GM23338 (cell line): ENCODE data around the gene ADGRG1. TPM values are rescaled to one million over a fixed set of nuclear protein-coding genes. Genes with fewer than 3 reads are reported as not detected.

Source experiments
- ATAC-seq: fragments of 200-7000 bp; cut with Tn5 transposase; 3 replicates; pipeline ENCODE4 v1.9.1; 2020
- DNase-seq: peaks from one replicate; pipeline ENCODE4 v3.0.0-alpha.2; 2015; ENCODE audit warnings: low spot score
- H2AFZ ChIP-seq: fragments of 200-600 bp; sonication (generic); 2 replicates; pipeline ENCODE4 v1.8.0; 2016; ENCODE audit warnings: antibody characterized with exemption, mild to moderate bottlenecking, moderate library complexity
- H3F3A ChIP-seq: fragments of 200-600 bp; sonication (generic); replicated peaks from 2 replicates; pipeline ENCODE4 v1.8.0; 2017; ENCODE audit warnings: antibody characterized with exemption, mixed run types, low read depth
- H3K27ac ChIP-seq: fragments of 200-600 bp; sonication (generic); 2 replicates; pipeline ENCODE4 v1.6.1; 2016; ENCODE audit warnings: low read depth
- H3K27me3 ChIP-seq: fragments of 200-600 bp; sonication (generic); 2 replicates; pipeline ENCODE4 v1.8.0; 2016; ENCODE audit warnings: mild to moderate bottlenecking, mixed run types, moderate library complexity; ENCODE audit not compliant: insufficient read depth
- H3K36me3 ChIP-seq: fragments of 200-600 bp; sonication (generic); 2 replicates; pipeline ENCODE4 v1.8.0; 2016; ENCODE audit warnings: mild to moderate bottlenecking; ENCODE audit not compliant: insufficient read depth
- H3K4me1 ChIP-seq: fragments of 200-600 bp; sonication (generic); 2 replicates; pipeline ENCODE4 v1.8.0; 2016; ENCODE audit warnings: mild to moderate bottlenecking, moderate library complexity; ENCODE audit not compliant: insufficient read depth
- H3K4me2 ChIP-seq: fragments of 200-600 bp; sonication (generic); 2 replicates; pipeline ENCODE4 v1.7.1; 2017; ENCODE audit warnings: mixed run types
- H3K4me3 ChIP-seq: fragments of 200-600 bp; sonication (generic); 2 replicates; pipeline ENCODE4 v1.6.1; 2016; ENCODE audit warnings: mixed run types
- H3K79me2 ChIP-seq: fragments of 200-600 bp; sonication (generic); replicated peaks from 2 replicates; pipeline ENCODE4 v1.8.0; 2017; ENCODE audit warnings: mild to moderate bottlenecking; ENCODE audit not compliant: insufficient read depth
- H3K9me2 ChIP-seq: fragments of 200-600 bp; sonication (generic); 2 replicates; pipeline ENCODE4 v1.8.0; 2017; ENCODE audit not compliant: insufficient read depth
- H4K20me1 ChIP-seq: fragments of 200-600 bp; sonication (generic); replicated peaks from 2 replicates; pipeline ENCODE4 v1.8.0; 2017; ENCODE audit warnings: mild to moderate bottlenecking; ENCODE audit not compliant: insufficient read depth
- H3K27ac Mint-ChIP-seq: 2 replicates; pipeline ENCODE4 v1.8.0; 2020; ENCODE audit warnings: inconsistent platforms, mild to moderate bottlenecking, moderate library complexity, mixed read lengths
- H3K27me3 Mint-ChIP-seq: 3 replicates; pipeline ENCODE4 v1.8.0; 2022; ENCODE audit warnings: low read depth, mild to moderate bottlenecking, moderate library complexity, mixed read lengths, inconsistent platforms; ENCODE audit not compliant: insufficient read depth, poor library complexity
- H3K36me3 Mint-ChIP-seq: 3 replicates; pipeline ENCODE4 v1.8.0; 2021; ENCODE audit warnings: low read depth, mild to moderate bottlenecking, inconsistent platforms, moderate library complexity, mixed read lengths
- H3K4me1 Mint-ChIP-seq: 3 replicates; pipeline ENCODE4 v1.8.0; 2020; ENCODE audit warnings: mild to moderate bottlenecking, inconsistent platforms, mixed read lengths
- H3K4me3 Mint-ChIP-seq: 3 replicates; pipeline ENCODE4 v1.8.0; 2021; ENCODE audit warnings: moderate library complexity, mild to moderate bottlenecking, inconsistent platforms, mixed read lengths
- H3K9me3 Mint-ChIP-seq: 3 replicates; pipeline ENCODE4 v1.8.0; 2020; ENCODE audit warnings: moderate library complexity, mild to moderate bottlenecking, inconsistent platforms, mixed read lengths
- JUNB ChIP-seq: IDR thresholded peaks from one replicate; pipeline ENCODE4 v1.6.1; 2016; ENCODE audit warnings: antibody characterized with exemption; ENCODE audit not compliant: unreplicated experiment
- NANOG ChIP-seq: IDR thresholded peaks from 2 replicates; pipeline ENCODE4 v1.6.1; 2016; ENCODE audit warnings: antibody characterized with exemption, borderline replicate concordance
- POLR2AphosphoS5 ChIP-seq: IDR thresholded peaks from 2 replicates; pipeline ENCODE4 v1.6.1; 2016; ENCODE audit warnings: antibody characterized with exemption, low read depth
- STAT1 ChIP-seq: IDR thresholded peaks from one replicate; pipeline ENCODE4 v1.6.1; 2016; ENCODE audit warnings: antibody characterized with exemption; ENCODE audit not compliant: unreplicated experiment
- ZNF331 ChIP-seq: fragments of 250-450 bp; sonication (Bioruptor Pico); IDR thresholded peaks from 2 replicates; pipeline ENCODE4 v1.5.0; 2020; ENCODE audit warnings: low read depth, mild to moderate bottlenecking, moderate library complexity
- polyA plus RNA-seq: library from polyadenylated mRNA; unstranded; fragments of >200 nt; fragmentation: Nextera tagmentation; extraction: Ambion mirVana; gene quantifications from 2 replicates; pipeline ENCODE4 v1.2.1, GENCODE V29; 2016
- total RNA-seq: library from RNA; depleted of rRNA; stranded (reverse); fragments of >200 nt; shearing (Covaris generic); gene quantifications from 2 replicates; pipeline ENCODE4 v1.2.3, GENCODE V29; 2014
- TF ChIP-seq, protein P1 (sequence below): fragments of 250-450 bp; sonication (Bioruptor Pico); IDR thresholded peaks from 2 replicates; pipeline ENCODE4 v1.5.0; 2020; ENCODE audit warnings: mild to moderate bottlenecking, moderate library complexity
- TF ChIP-seq, protein P2 (sequence below): IDR thresholded peaks from 2 replicates; pipeline ENCODE4 v1.6.1; 2016; ENCODE audit warnings: antibody characterized with exemption

ADGRG1 gene
- total and polyA plus RNA-seq, 2 experiments from 2014 or later = 0.14 to 0.47 TPM

DNA sequence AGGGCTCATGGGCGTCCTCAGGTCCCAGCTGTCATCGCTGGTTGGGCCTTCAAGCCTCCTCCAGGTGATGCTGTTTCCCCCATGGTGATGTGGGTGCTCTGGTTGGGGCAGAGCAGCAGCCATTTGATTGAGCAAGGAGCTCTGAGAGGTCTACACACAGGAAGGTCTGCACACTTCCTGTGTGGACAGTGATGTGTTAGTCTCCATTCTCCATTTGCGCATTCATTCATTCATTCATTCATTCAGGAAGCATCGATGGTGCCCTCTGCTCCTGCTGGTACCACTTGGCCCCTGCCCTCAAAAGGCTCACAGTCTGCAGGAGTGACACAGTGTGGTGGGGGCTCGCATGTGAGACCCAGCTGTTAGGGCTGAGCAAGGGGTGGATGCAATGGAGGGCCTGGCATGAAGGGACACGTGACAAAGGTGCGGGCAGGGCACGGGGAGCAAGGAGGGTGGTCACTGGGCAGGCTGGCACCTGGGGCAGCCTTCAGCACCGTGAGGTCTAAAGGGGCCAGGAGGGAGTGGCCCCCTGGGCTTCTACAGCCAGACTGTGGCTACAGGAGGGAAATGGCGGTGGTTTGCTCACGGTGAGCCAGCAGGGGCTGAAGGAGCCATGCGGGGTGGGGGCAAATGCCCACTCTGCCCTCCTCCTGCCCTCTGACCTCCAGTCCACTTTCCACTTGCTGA, 41.2 kb downstream of the ADGRG1 start:
- DNase-seq (no peak), ATAC-seq (no peak)
- H3K27me3 ChIP-seq = no peaks in the 10 kb centered on the region
- H3K4me3 ChIP-seq = no peak overlapping the region
- no peaks in the 10 kb centered on the region for H3K4me1 ChIP-seq
- H4K20me1 ChIP-seq = no peaks in the 10 kb centered on the region
- H3K4me2 ChIP-seq = no peak overlapping the region
- no peaks in the 10 kb centered on the region for H3K36me3 ChIP-seq
- H3K36me3 Mint-ChIP-seq = no peaks in the 10 kb centered on the region
- no peaks in the 10 kb centered on the region for H3F3A ChIP-seq
- H3K4me3 Mint-ChIP-seq = no peak overlapping the region
- peaks cover 4% of the 10 kb centered on the region; the same call in 2 of the 3 replicates for H3K4me1 Mint-ChIP-seq
- H3K27me3 Mint-ChIP-seq = peaks cover 9% of the 10 kb centered on the region
- no peak overlapping the region for H3K27ac ChIP-seq
- H3K9me2 ChIP-seq = no peaks in the 10 kb centered on the region
- no peak overlapping the region for H3K27ac Mint-ChIP-seq
- TF ChIP-seq STAT1 (no peak), POLR2AphosphoS5 (no peak), ZNF331 (CRISPR knock-in tag) (no peak), JUNB (no peak), NANOG (no peak)
- TF ChIP-seq, protein P1, sequence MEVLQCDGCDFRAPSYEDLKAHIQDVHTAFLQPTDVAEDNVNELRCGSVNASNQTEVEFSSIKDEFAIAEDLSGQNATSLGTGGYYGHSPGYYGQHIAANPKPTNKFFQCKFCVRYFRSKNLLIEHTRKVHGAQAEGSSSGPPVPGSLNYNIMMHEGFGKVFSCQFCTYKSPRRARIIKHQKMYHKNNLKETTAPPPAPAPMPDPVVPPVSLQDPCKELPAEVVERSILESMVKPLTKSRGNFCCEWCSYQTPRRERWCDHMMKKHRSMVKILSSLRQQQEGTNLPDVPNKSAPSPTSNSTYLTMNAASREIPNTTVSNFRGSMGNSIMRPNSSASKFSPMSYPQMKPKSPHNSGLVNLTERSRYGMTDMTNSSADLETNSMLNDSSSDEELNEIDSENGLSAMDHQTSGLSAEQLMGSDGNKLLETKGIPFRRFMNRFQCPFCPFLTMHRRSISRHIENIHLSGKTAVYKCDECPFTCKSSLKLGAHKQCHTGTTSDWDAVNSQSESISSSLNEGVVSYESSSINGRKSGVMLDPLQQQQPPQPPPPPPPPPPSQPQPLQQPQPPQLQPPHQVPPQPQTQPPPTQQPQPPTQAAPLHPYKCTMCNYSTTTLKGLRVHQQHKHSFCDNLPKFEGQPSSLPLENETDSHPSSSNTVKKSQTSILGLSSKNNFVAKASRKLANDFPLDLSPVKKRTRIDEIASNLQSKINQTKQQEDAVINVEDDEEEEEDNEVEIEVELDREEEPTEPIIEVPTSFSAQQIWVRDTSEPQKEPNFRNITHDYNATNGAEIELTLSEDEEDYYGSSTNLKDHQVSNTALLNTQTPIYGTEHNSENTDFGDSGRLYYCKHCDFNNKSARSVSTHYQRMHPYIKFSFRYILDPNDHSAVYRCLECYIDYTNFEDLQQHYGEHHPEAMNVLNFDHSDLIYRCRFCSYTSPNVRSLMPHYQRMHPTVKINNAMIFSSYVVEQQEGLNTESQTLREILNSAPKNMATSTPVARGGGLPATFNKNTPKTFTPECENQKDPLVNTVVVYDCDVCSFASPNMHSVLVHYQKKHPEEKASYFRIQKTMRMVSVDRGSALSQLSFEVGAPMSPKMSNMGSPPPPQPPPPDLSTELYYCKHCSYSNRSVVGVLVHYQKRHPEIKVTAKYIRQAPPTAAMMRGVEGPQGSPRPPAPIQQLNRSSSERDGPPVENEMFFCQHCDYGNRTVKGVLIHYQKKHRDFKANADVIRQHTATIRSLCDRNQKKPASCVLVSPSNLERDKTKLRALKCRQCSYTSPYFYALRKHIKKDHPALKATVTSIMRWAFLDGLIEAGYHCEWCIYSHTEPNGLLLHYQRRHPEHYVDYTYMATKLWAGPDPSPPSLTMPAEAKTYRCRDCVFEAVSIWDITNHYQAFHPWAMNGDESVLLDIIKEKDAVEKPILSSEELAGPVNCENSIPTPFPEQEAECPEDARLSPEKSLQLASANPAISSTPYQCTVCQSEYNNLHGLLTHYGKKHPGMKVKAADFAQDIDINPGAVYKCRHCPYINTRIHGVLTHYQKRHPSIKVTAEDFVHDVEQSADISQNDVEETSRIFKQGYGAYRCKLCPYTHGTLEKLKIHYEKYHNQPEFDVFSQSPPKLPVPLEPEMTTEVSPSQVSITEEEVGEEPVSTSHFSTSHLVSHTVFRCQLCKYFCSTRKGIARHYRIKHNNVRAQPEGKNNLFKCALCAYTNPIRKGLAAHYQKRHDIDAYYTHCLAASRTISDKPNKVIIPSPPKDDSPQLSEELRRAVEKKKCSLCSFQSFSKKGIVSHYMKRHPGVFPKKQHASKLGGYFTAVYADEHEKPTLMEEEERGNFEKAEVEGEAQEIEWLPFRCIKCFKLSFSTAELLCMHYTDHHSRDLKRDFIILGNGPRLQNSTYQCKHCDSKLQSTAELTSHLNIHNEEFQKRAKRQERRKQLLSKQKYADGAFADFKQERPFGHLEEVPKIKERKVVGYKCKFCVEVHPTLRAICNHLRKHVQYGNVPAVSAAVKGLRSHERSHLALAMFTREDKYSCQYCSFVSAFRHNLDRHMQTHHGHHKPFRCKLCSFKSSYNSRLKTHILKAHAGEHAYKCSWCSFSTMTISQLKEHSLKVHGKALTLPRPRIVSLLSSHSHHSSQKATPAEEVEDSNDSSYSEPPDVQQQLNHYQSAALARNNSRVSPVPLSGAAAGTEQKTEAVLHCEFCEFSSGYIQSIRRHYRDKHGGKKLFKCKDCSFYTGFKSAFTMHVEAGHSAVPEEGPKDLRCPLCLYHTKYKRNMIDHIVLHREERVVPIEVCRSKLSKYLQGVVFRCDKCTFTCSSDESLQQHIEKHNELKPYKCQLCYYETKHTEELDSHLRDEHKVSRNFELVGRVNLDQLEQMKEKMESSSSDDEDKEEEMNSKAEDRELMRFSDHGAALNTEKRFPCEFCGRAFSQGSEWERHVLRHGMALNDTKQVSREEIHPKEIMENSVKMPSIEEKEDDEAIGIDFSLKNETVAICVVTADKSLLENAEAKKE (CRISPR knock-in tag) = no peak
- TF ChIP-seq, protein P2, sequence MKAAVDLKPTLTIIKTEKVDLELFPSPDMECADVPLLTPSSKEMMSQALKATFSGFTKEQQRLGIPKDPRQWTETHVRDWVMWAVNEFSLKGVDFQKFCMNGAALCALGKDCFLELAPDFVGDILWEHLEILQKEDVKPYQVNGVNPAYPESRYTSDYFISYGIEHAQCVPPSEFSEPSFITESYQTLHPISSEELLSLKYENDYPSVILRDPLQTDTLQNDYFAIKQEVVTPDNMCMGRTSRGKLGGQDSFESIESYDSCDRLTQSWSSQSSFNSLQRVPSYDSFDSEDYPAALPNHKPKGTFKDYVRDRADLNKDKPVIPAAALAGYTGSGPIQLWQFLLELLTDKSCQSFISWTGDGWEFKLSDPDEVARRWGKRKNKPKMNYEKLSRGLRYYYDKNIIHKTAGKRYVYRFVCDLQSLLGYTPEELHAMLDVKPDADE = no peak
- H3K79me2 ChIP-seq = no peaks in the 10 kb centered on the region
- no peak overlapping the region for H2AFZ ChIP-seq
- H3K9me3 Mint-ChIP-seq = no peaks in the 10 kb centered on the region; the same call in 1 of the 3 replicates
